IMR-90 (cell line): ENCODE measurements around the gene NDUFC2. TPM values are rescaled to one million over a fixed set of nuclear protein-coding genes. Genes with fewer than 3 reads are reported as not detected.

Experiments used
- ATAC-seq: fragments of 200-7000 bp; cut with Tn5 transposase; 2 replicates; pipeline ENCODE4 v1.9.1; 2020; ENCODE audit warnings: low read depth, mild to moderate bottlenecking, moderate library complexity
- BruUV-seq: library from RNA; stranded (reverse); fragments of 400-500 nt; replicated peaks from 2 replicates; lab custom pipeline; 2021; lab: Mats Ljungman, UMichigan
- CTCF ChIA-PET: fragments of 300-600 bp; formaldehyde crosslinking; extraction: SDS; loops from one replicate; lab custom pipeline; 2021; ENCODE audit warnings: antibody characterized with exemption; lab: Yijun Ruan, JAX
- POLR2A ChIA-PET: fragments of 300-600 bp; sonication (Branson Sonifier 250); formaldehyde crosslinking; loops from one replicate; lab custom pipeline; 2022; ENCODE audit warnings: antibody characterized with exemption; ENCODE audit not compliant: unreplicated experiment; lab: Charles Lee
- DNase-seq: peaks from one replicate; pipeline ENCODE4 v3.0.0; 2013
- H2AFZ ChIP-seq: replicated peaks from 2 replicates; pipeline ENCODE3; 2013; ENCODE audit warnings: low read length, mild to moderate bottlenecking; ENCODE audit not compliant: poor library complexity
- H2AK5ac ChIP-seq: 2 replicates; pipeline ENCODE4 v1.6.1; 2013; ENCODE audit warnings: low read depth, low read length, inconsistent platforms
- H2AK9ac ChIP-seq: replicated peaks from 2 replicates; pipeline ENCODE3; 2013; ENCODE audit warnings: mild to moderate bottlenecking, low read depth, low read length, moderate library complexity; ENCODE audit not compliant: poor library complexity
- H2BK120ac ChIP-seq: 2 replicates; pipeline ENCODE4 v1.6.1; 2013; ENCODE audit warnings: low read depth, low read length, inconsistent platforms
- H2BK15ac ChIP-seq: 3 replicates; pipeline ENCODE4 v1.6.1; 2013; ENCODE audit warnings: low read depth, low read length, inconsistent platforms
- H2BK20ac ChIP-seq: 2 replicates; pipeline ENCODE4 v1.6.1; 2013; ENCODE audit warnings: low read depth, mild to moderate bottlenecking, inconsistent platforms, low read length, moderate library complexity
- H2BK5ac ChIP-seq: 2 replicates; pipeline ENCODE4 v1.6.1; 2013; ENCODE audit warnings: mild to moderate bottlenecking, low read depth, low read length, inconsistent platforms; ENCODE audit not compliant: poor library complexity, severe bottlenecking
- H3K14ac ChIP-seq: replicated peaks from 2 replicates; pipeline ENCODE4 v1.6.1; 2013; ENCODE audit warnings: low read depth, low read length, inconsistent platforms
- H3K18ac ChIP-seq: 2 replicates; pipeline ENCODE4 v1.6.1; 2013; ENCODE audit warnings: low read depth, low read length, control low read depth
- H3K23ac ChIP-seq: 2 replicates; pipeline ENCODE4 v1.6.1; 2013; ENCODE audit warnings: low read depth, low read length, inconsistent platforms
- H3K27ac ChIP-seq: 2 replicates; pipeline ENCODE4 v1.5.1; 2013; ENCODE audit warnings: mild to moderate bottlenecking, control low read depth, low read length; ENCODE audit not compliant: insufficient read depth
- H3K27me3 ChIP-seq: 2 replicates; pipeline ENCODE4 v1.6.1; 2013; ENCODE audit warnings: low read length; ENCODE audit not compliant: control insufficient read depth, insufficient read depth
- H3K36me3 ChIP-seq: 2 replicates; pipeline ENCODE4 v1.6.1; 2013; ENCODE audit warnings: low read length, mixed read lengths; ENCODE audit not compliant: control insufficient read depth, insufficient read depth
- H3K4ac ChIP-seq: 2 replicates; pipeline ENCODE4 v1.6.1; 2013; ENCODE audit warnings: low read depth, low read length, inconsistent platforms
- H3K4me1 ChIP-seq: 2 replicates; pipeline ENCODE4 v1.6.1; 2013; ENCODE audit warnings: low read length, mixed read lengths; ENCODE audit not compliant: control insufficient read depth, insufficient read depth
- H3K4me2 ChIP-seq: 2 replicates; pipeline ENCODE4 v1.6.1; 2013; ENCODE audit warnings: low read depth, mild to moderate bottlenecking, control low read depth, low read length, moderate library complexity
- H3K4me3 ChIP-seq: 2 replicates; pipeline ENCODE4 v1.5.1; 2013; ENCODE audit warnings: low read depth, mild to moderate bottlenecking, control low read depth, low read length, moderate library complexity; ENCODE audit not compliant: insufficient read depth
- H3K56ac ChIP-seq: 2 replicates; pipeline ENCODE4 v1.6.1; 2013; ENCODE audit warnings: low read length, inconsistent platforms; ENCODE audit not compliant: insufficient read depth; ENCODE audit errors: extremely low read depth
- H3K79me1 ChIP-seq, 2 experiments: 2 replicates each; pipeline ENCODE4 v1.6.1; 2013; ENCODE audit warnings: low read length in 2 of 2, inconsistent platforms in 1 of 2, low read depth in 1 of 2
- H3K9ac ChIP-seq: 2 replicates; pipeline ENCODE4 v1.6.1; 2013; ENCODE audit warnings: low read depth, low read length, control low read depth
- H3K9me1 ChIP-seq: 2 replicates; pipeline ENCODE4 v1.6.1; 2013; ENCODE audit warnings: low read length, inconsistent platforms; ENCODE audit not compliant: insufficient read depth
- H3K9me3 ChIP-seq: 2 replicates; pipeline ENCODE4 v1.6.1; 2013; ENCODE audit warnings: low read length; ENCODE audit not compliant: control insufficient read depth, insufficient read depth
- H4K20me1 ChIP-seq: 2 replicates; pipeline ENCODE4 v1.6.1; 2013; ENCODE audit warnings: low read length, inconsistent platforms; ENCODE audit not compliant: insufficient read depth
- H4K5ac ChIP-seq: 2 replicates; pipeline ENCODE4 v1.6.1; 2013; ENCODE audit warnings: mild to moderate bottlenecking, low read depth, low read length, control low read depth
- H4K8ac ChIP-seq, 2 experiments: 2 replicates each; pipeline ENCODE4 v1.6.1; 2013; ENCODE audit warnings: low read depth in 2 of 2, low read length in 2 of 2, control low read depth in 1 of 2, inconsistent platforms in 1 of 2
- H4K91ac ChIP-seq: 2 replicates; pipeline ENCODE4 v1.6.1; 2013; ENCODE audit warnings: low read depth, low read length, inconsistent platforms; ENCODE audit not compliant: insufficient read depth
- BHLHE40 ChIP-seq: fragments of 150-350 bp; IDR thresholded peaks from 2 replicates; pipeline ENCODE4 v1.6.1; 2016; ENCODE audit warnings: mild to moderate bottlenecking, low read depth, low read length
- CEBPB ChIP-seq: IDR thresholded peaks from 2 replicates; pipeline ENCODE4 v1.6.1; 2012; ENCODE audit warnings: low read depth, low read length, improper control_type of control experiment
- CHD1 ChIP-seq: IDR thresholded peaks from 2 replicates; pipeline ENCODE4 v1.6.1; 2012; ENCODE audit warnings: low read depth, low read length, improper control_type of control experiment
- FOS ChIP-seq: fragments of 150-350 bp; IDR thresholded peaks from 2 replicates; pipeline ENCODE4 v1.6.1; 2016; ENCODE audit warnings: low read depth, low read length
- MAFK ChIP-seq: IDR thresholded peaks from 2 replicates; pipeline ENCODE4 v1.6.1; 2012; ENCODE audit warnings: low read depth, low read length, improper control_type of control experiment
- MAZ ChIP-seq: IDR thresholded peaks from 2 replicates; pipeline ENCODE4 v1.6.1; 2012; ENCODE audit warnings: low read depth, mild to moderate bottlenecking, low read length, improper control_type of control experiment, moderate library complexity, borderline replicate concordance
- MXI1 ChIP-seq: IDR thresholded peaks from 2 replicates; pipeline ENCODE4 v1.6.1; 2012; ENCODE audit warnings: low read depth, mild to moderate bottlenecking, low read length, moderate library complexity, borderline replicate concordance
- NFE2L2 ChIP-seq: fragments of 150-350 bp; IDR thresholded peaks from 2 replicates; pipeline ENCODE4 v1.6.1; 2016; ENCODE audit warnings: low read depth, mild to moderate bottlenecking, low read length
- POLR2A ChIP-seq: IDR thresholded peaks from 2 replicates; pipeline ENCODE4 v1.6.1; 2012; ENCODE audit warnings: mild to moderate bottlenecking, low read depth, low read length
- RAD21 ChIP-seq: IDR thresholded peaks from 2 replicates; pipeline ENCODE4 v1.6.1; 2012; ENCODE audit warnings: low read length, improper control_type of control experiment
- RCOR1 ChIP-seq: IDR thresholded peaks from 2 replicates; pipeline ENCODE4 v1.6.1; 2012; ENCODE audit warnings: mild to moderate bottlenecking, low read length, improper control_type of control experiment; ENCODE audit not compliant: insufficient replicate concordance
- RFX5 ChIP-seq: IDR thresholded peaks from 2 replicates; pipeline ENCODE4 v1.8.0; 2012; ENCODE audit warnings: low read depth, mild to moderate bottlenecking, low read length, moderate library complexity
- SMC3 ChIP-seq: fragments of 150-350 bp; IDR thresholded peaks from 2 replicates; pipeline ENCODE4 v1.6.1; 2016; ENCODE audit warnings: low read depth, mild to moderate bottlenecking, antibody characterized with exemption, low read length, moderate library complexity
- WGBS, 2 experiments: methylation state at CpG; one replicate each; pipeline versions ENCODE4 v1.1.5 to v1.1.7; 2013; ENCODE audit warnings: missing lambda C conversion rate in 2 of 2; ENCODE audit not compliant: insufficient read length in 1 of 2; ENCODE audit errors: extremely low coverage in 2 of 2; 5-methylcytosine and 5-hydroxymethylcytosine counted together
- dilution Hi-C: fragments of 300-500 bp; cut with HindIII; formaldehyde crosslinking; loops from one replicate; pipeline ENCODE4 v1.14.3; 2018; ENCODE audit warnings: low sequenced_read_pairs; ENCODE audit not compliant: unreplicated experiment
- in situ Hi-C: fragments of 300-500 bp; cut with MboI; formaldehyde crosslinking; loops from 3 replicates; pipeline ENCODE4 v1.14.3; 2019; ENCODE audit warnings: low sequenced_read_pairs, inconsistent platforms, mixed read lengths
- intact Hi-C: fragments of 100-400 bp; cut with micrococcal nuclease; formaldehyde crosslinking; loops from 2 replicates; pipeline ENCODE4 v1.10.0; 2022
- polyA plus RNA-seq, 3 experiments: library from polyadenylated mRNA; depleted of rRNA; stranded (reverse); fragments of >200 nt; gene quantifications; 2 replicates each; pipeline ENCODE4 v1.2.3, GENCODE V29; 2012; ENCODE audit warnings: low replicate concordance in 1 of 3
- total RNA-seq: library from RNA; depleted of rRNA; stranded (reverse); fragments of >200 nt; gene quantifications from 2 replicates; pipeline ENCODE4 v1.2.3, GENCODE V29; 2012
- TF ChIP-seq, protein P1 (sequence below): conservative IDR thresholded peaks from 2 replicates; pipeline ENCODE4 v1.5.1; 2012; ENCODE audit warnings: mild to moderate bottlenecking, low read depth, low read length, improper control_type of control experiment
- TF ChIP-seq, protein P2 (sequence below): fragments of 150-350 bp; IDR thresholded peaks from 2 replicates; pipeline ENCODE4 v1.6.1; 2016; ENCODE audit warnings: low read depth, mild to moderate bottlenecking, low read length, moderate library complexity, borderline replicate concordance
- TF ChIP-seq, protein P3 (sequence below): fragments of 150-350 bp; IDR thresholded peaks from 2 replicates; pipeline ENCODE4 v1.6.1; 2017; ENCODE audit warnings: mild to moderate bottlenecking, antibody characterized with exemption, low read length, low read depth

NDUFC2 gene
- total and polyA plus RNA-seq, 2 of the 4 experiments (the other 2 are of a cell fraction), result 146 to 340 TPM

DNA sequence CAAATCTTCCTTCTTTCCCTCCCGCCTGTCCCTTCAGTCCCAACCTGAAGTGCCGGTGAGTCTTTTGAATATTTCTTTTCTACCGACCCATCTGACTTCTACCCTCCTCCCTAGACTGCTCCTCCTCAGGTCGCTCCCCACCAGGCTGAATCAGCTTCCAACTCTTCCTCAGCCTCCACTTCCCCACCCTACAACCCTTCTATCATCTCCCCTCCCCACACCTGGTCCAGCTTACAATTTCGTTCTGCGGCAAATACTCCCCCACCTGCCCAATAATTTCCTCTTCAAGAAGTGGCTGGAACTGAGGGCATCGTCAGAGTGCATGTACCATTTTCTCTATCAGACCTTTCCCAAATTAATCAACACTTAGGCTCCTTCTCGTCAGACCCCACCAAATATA lies 2.5 kb upstream of the NDUFC2 start:
- H3K9me3 ChIP-seq, result no peaks in the 10 kb centered on the region
- H4K91ac ChIP-seq, result no peak overlapping the region
- H3K79me1 ChIP-seq, result peaks cover 8 to 31% of the 10 kb centered on the region in 2 experiments
- H3K27me3 ChIP-seq, result no peaks in the 10 kb centered on the region
- H3K14ac ChIP-seq, result no peak overlapping the region
- in situ Hi-C loops (no loop called here), dilution Hi-C loops (no loop called here), intact Hi-C loops (no loop called here)
- H3K4me3 ChIP-seq, result no peak overlapping the region
- peak overlapping the region; percentile 32 for H2AFZ ChIP-seq
- H3K4ac ChIP-seq, result no peak overlapping the region
- H3K4me1 ChIP-seq, result peaks cover 2% of the 10 kb centered on the region; the same call in 1 of the 2 replicates
- no peak for ATAC-seq
- no peak overlapping the region for H3K56ac ChIP-seq
- H3K9me1 ChIP-seq, result peaks cover 7% of the 10 kb centered on the region
- no peak overlapping the region for H3K9ac ChIP-seq
- no peak overlapping the region for H3K23ac ChIP-seq
- no peak overlapping the region for H2BK20ac ChIP-seq
- no peak overlapping the region for H2BK15ac ChIP-seq
- no TSS peak for BruUV-seq
- H2BK120ac ChIP-seq, result no peak overlapping the region
- no peak overlapping the region for H3K27ac ChIP-seq
- ChIA-PET CTCF (no interaction called here), POLR2A (no interaction called here)
- no peak overlapping the region for H3K18ac ChIP-seq
- TF ChIP-seq SMC3 (no peak), RCOR1 (no peak), CEBPB (no peak), BHLHE40 (no peak), RAD21 (no peak), MAZ (no peak), MAFK (no peak), POLR2A (no peak), CHD1 (no peak), NFE2L2 (no peak), RFX5 (no peak), MXI1 (no peak), FOS (no peak)
- TF ChIP-seq, protein P1, sequence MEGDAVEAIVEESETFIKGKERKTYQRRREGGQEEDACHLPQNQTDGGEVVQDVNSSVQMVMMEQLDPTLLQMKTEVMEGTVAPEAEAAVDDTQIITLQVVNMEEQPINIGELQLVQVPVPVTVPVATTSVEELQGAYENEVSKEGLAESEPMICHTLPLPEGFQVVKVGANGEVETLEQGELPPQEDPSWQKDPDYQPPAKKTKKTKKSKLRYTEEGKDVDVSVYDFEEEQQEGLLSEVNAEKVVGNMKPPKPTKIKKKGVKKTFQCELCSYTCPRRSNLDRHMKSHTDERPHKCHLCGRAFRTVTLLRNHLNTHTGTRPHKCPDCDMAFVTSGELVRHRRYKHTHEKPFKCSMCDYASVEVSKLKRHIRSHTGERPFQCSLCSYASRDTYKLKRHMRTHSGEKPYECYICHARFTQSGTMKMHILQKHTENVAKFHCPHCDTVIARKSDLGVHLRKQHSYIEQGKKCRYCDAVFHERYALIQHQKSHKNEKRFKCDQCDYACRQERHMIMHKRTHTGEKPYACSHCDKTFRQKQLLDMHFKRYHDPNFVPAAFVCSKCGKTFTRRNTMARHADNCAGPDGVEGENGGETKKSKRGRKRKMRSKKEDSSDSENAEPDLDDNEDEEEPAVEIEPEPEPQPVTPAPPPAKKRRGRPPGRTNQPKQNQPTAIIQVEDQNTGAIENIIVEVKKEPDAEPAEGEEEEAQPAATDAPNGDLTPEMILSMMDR, result no peak
- TF ChIP-seq, protein P2, sequence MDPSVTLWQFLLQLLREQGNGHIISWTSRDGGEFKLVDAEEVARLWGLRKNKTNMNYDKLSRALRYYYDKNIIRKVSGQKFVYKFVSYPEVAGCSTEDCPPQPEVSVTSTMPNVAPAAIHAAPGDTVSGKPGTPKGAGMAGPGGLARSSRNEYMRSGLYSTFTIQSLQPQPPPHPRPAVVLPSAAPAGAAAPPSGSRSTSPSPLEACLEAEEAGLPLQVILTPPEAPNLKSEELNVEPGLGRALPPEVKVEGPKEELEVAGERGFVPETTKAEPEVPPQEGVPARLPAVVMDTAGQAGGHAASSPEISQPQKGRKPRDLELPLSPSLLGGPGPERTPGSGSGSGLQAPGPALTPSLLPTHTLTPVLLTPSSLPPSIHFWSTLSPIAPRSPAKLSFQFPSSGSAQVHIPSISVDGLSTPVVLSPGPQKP, result no peak
- TF ChIP-seq, protein P3, sequence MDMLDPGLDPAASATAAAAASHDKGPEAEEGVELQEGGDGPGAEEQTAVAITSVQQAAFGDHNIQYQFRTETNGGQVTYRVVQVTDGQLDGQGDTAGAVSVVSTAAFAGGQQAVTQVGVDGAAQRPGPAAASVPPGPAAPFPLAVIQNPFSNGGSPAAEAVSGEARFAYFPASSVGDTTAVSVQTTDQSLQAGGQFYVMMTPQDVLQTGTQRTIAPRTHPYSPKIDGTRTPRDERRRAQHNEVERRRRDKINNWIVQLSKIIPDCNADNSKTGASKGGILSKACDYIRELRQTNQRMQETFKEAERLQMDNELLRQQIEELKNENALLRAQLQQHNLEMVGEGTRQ, result no peak
- peaks cover 17% of the 10 kb centered on the region for H4K20me1 ChIP-seq
- no peak overlapping the region for H2AK9ac ChIP-seq
- H2AK5ac ChIP-seq, result no peak overlapping the region
- H3K36me3 ChIP-seq, result 0 out of 2 replicates have a peak, but pooled peaks cover 2% of the 10 kb centered on the region
- H2BK5ac ChIP-seq, result no peak overlapping the region
- DNase-seq, result no peak
- H4K5ac ChIP-seq, result no peak overlapping the region
- WGBS, 2 experiments, result 87% methylated on average over 7 of the region's 8 CpGs; no CpG with 5 or more reads in 1 of the 2 experiments
- H4K8ac ChIP-seq, result no peak overlapping the region
- no peak overlapping the region for H3K4me2 ChIP-seq
